ENCODE measurements around the gene RBM20. TPM values are rescaled to one million over a fixed set of nuclear protein-coding genes. Genes with fewer than 3 reads are reported as not detected.
A peak's percentile ranks its signal among the peaks of the same experiment; 100 is the strongest.

RBM20 gene
- total and polyA plus RNA-seq, 2 of the 4 experiments (the other 2 are of a cell fraction), result under 0.01 to 0.15 TPM

DNA sequence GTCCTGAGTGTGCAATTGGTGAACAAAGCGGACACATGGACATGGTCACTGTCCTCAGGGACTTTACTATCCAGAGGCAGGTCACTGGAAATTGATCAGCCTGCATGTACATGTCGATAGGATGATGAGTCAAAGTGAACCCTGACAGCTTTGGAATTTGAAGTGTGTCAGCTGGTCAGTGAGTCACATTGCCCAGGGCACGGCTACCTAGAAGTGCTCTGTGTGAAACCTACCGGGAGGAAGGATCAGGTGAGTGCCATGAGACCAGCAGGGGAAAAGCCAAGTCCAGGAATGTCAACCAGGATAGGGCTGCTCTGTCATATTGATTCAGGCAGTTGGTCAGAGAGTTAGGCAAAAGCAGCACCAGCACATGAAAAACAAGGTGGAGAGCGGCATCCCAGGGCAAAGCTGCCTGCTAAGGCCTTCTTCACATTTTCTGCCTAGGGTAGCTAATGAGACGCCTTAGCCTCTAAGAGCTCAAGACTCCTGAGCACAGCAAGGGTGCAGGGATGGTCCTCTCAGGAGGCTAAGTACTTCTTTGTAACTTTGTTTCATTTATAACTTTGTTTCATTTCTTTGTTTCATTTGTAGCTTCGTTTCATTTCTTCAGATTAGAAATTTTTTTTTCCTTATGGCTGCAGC is 208.2 kb downstream of the RBM20 start:
- Histone ChIP-seq H2BK20ac (ENCODE audit: low read depth, low read length) (no peak overlapping the region), H3K9me1 (ENCODE audit: insufficient read depth, low read length) (no peaks in the 10 kb centered on the region; the same call in 1 of the 2 replicates), H4K91ac (ENCODE audit: insufficient read depth, low read depth, low read length) (no peak overlapping the region), H4K8ac (ENCODE audit: low read depth in 2 of 2, low read length in 2 of 2) (no peak overlapping the region), H3K27ac (ENCODE audit: insufficient read depth, low read length) (no peak overlapping the region), H3K56ac (ENCODE audit: extremely low read depth, insufficient read depth, low read length) (no peak overlapping the region), H3K4me1 (ENCODE audit: control insufficient read depth, insufficient read depth, low read length) (peaks cover 2% of the 10 kb centered on the region; the same call in 1 of the 2 replicates), H2AK5ac (ENCODE audit: low read depth, low read length) (no peak overlapping the region), H2BK120ac (ENCODE audit: low read depth, low read length) (no peak overlapping the region), H3K4me3 (ENCODE audit: insufficient read depth, low read depth, low read length) (no peak overlapping the region), H3K4me2 (ENCODE audit: low read depth, low read length) (no peak overlapping the region), H2AFZ (replicated peaks; ENCODE audit: low read length, poor library complexity) (no peak overlapping the region), H3K79me1 (ENCODE audit: low read depth in 1 of 2, low read length in 2 of 2) (no peaks in the 10 kb centered on the region), H3K4ac (ENCODE audit: low read depth, low read length) (no peak overlapping the region), H2BK15ac (ENCODE audit: low read depth, low read length) (no peak overlapping the region), H3K18ac (ENCODE audit: low read depth, low read length) (no peak overlapping the region), H3K9ac (ENCODE audit: low read depth, low read length) (no peak overlapping the region), H2BK5ac (ENCODE audit: low read depth, low read length, poor library complexity, severe bottlenecking) (no peak overlapping the region), H3K14ac (replicated peaks; ENCODE audit: low read depth, low read length) (no peak overlapping the region), H3K27me3 (ENCODE audit: control insufficient read depth, insufficient read depth, low read length) (peaks cover 23% of the 10 kb centered on the region), H3K9me3 (ENCODE audit: control insufficient read depth, insufficient read depth, low read length) (no peaks in the 10 kb centered on the region), H4K20me1 (ENCODE audit: insufficient read depth, low read length) (no peaks in the 10 kb centered on the region), H4K5ac (ENCODE audit: low read depth, low read length) (no peak overlapping the region), H2AK9ac (replicated peaks; ENCODE audit: low read depth, low read length, poor library complexity) (no peak overlapping the region), H3K36me3 (ENCODE audit: control insufficient read depth, insufficient read depth, low read length) (no peaks in the 10 kb centered on the region), H3K23ac (ENCODE audit: low read depth, low read length) (no peak overlapping the region)
- POLR2A ChIA-PET (ENCODE audit: unreplicated experiment), result no interaction called here
- intact Hi-C loops (cut with micrococcal nuclease), result no loop called here
- CTCF ChIA-PET, result interaction anchor here (0.6 to 1.5 kb wide), 2 partner anchors 15 to 1456 kb away, joined by 4 read pairs; no protein-coding TSS in a partner anchor
- in situ Hi-C loops (cut with MboI; ENCODE audit: low sequenced_read_pairs), result no loop called here
- DNase-seq, result peak; percentile 12
- BruUV-seq (replicated peaks), result no TSS peak
- dilution Hi-C loops (cut with HindIII; ENCODE audit: low sequenced_read_pairs, unreplicated experiment), result no loop called here
- TF ChIP-seq FOS (IDR thresholded peaks at IDR 0.05; ENCODE audit: low read depth, low read length) (no peak), BHLHE40 (IDR thresholded peaks at IDR 0.05; ENCODE audit: low read depth, low read length) (no peak), USF2 (IDR thresholded peaks at IDR 0.05; ENCODE audit: low read depth, low read length) (no peak), CEBPB (IDR thresholded peaks at IDR 0.05; ENCODE audit: low read depth, low read length) (no peak), POLR2A (IDR thresholded peaks at IDR 0.05; ENCODE audit: low read depth, low read length) (no peak), ELK1 (IDR thresholded peaks at IDR 0.05; ENCODE audit: borderline replicate concordance, low read depth, low read length) (no peak), MAZ (IDR thresholded peaks at IDR 0.05; ENCODE audit: borderline replicate concordance, low read depth, low read length) (no peak), RFX5 (IDR thresholded peaks at IDR 0.05; ENCODE audit: low read depth, low read length) (no peak), NFE2L2 (IDR thresholded peaks at IDR 0.05; ENCODE audit: low read depth, low read length) (no peak), MXI1 (IDR thresholded peaks at IDR 0.05; ENCODE audit: borderline replicate concordance, low read depth, low read length) (no peak), RAD21 (IDR thresholded peaks at IDR 0.05; ENCODE audit: low read length) (no peak), RCOR1 (IDR thresholded peaks at IDR 0.05; ENCODE audit: insufficient replicate concordance, low read length) (no peak), MAFK (IDR thresholded peaks at IDR 0.05; ENCODE audit: low read depth, low read length) (no peak), CHD1 (IDR thresholded peaks at IDR 0.05; ENCODE audit: low read depth, low read length) (no peak)
- WGBS, 2 experiments (ENCODE audit: extremely low coverage in 2 of 2, insufficient read length in 1 of 2), result 87% methylated on average over 4 of the region's 7 CpGs; no CpG with 5 or more reads in 1 of the 2 experiments
- ATAC-seq (ENCODE audit: low read depth), result no peak
